Neural progenitor cell (in vitro differentiated cells): Measurements from ENCODE around the gene SMARCC1. TPM values are rescaled to one million over a fixed set of nuclear protein-coding genes. Genes with fewer than 3 reads are reported as not detected.
"Not testable (repeated sequence)": the region's sequence is repeated elsewhere in the genome, so short reads cannot be mapped to it uniquely, and the experiment has no call there.

Experiments
- DNase-seq: peaks from one replicate; pipeline ENCODE4 v3.0.0-alpha.2; 2016; ENCODE audit warnings: low spot score
- H2AFZ ChIP-seq: fragments of 200-600 bp; sonication (generic); replicated peaks from 2 replicates; pipeline ENCODE4 v1.6.1; 2016; ENCODE audit warnings: antibody characterized with exemption
- H3F3A ChIP-seq: fragments of 200-600 bp; sonication (generic); 2 replicates; pipeline ENCODE4 v1.6.1; 2016; ENCODE audit warnings: antibody characterized with exemption, low read depth
- H3K27ac ChIP-seq: fragments of 200-600 bp; sonication (generic); 2 replicates; pipeline ENCODE4 v1.5.1; 2016; ENCODE audit warnings: mild to moderate bottlenecking
- H3K27me3 ChIP-seq: fragments of 200-600 bp; sonication (generic); 2 replicates; pipeline ENCODE4 v1.6.1; 2016; ENCODE audit warnings: mild to moderate bottlenecking, moderate library complexity
- H3K36me3 ChIP-seq: fragments of 200-600 bp; sonication (generic); 2 replicates; pipeline ENCODE4 v1.5.1; 2016
- H3K4me1 ChIP-seq: fragments of 200-600 bp; sonication (generic); 2 replicates; pipeline ENCODE4 v1.6.1; 2016; ENCODE audit warnings: mixed run types
- H3K4me2 ChIP-seq: fragments of 200-600 bp; sonication (generic); 2 replicates; pipeline ENCODE4 v1.6.1; 2016
- H3K4me3 ChIP-seq: fragments of 200-600 bp; sonication (generic); 2 replicates; pipeline ENCODE4 v1.5.1; 2016
- H3K79me2 ChIP-seq: fragments of 200-600 bp; sonication (generic); 2 replicates; pipeline ENCODE4 v1.6.1; 2016; ENCODE audit warnings: low read depth
- H3K9ac ChIP-seq: fragments of 200-600 bp; sonication (generic); 2 replicates; pipeline ENCODE4 v1.6.1; 2016
- H3K9me3 ChIP-seq: fragments of 200-600 bp; sonication (generic); 2 replicates; pipeline ENCODE4 v1.5.1; 2016; ENCODE audit warnings: low read depth
- H4K20me1 ChIP-seq: fragments of 200-600 bp; sonication (generic); 2 replicates; pipeline ENCODE4 v1.6.1; 2016; ENCODE audit warnings: low read depth
- H3K27ac Mint-ChIP-seq: 3 replicates; pipeline ENCODE4 v1.8.0; 2021; ENCODE audit warnings: mixed read lengths
- H3K27me3 Mint-ChIP-seq: 2 replicates; pipeline ENCODE4 v1.8.0; 2022; ENCODE audit warnings: low read depth, mild to moderate bottlenecking, inconsistent platforms, moderate library complexity, mixed read lengths; ENCODE audit not compliant: insufficient read depth
- H3K36me3 Mint-ChIP-seq: 3 replicates; pipeline ENCODE4 v1.8.0; 2021; ENCODE audit warnings: mixed read lengths
- H3K4me1 Mint-ChIP-seq: 3 replicates; pipeline ENCODE4 v1.8.0; 2021; ENCODE audit warnings: mixed read lengths
- H3K4me3 Mint-ChIP-seq: 3 replicates; pipeline ENCODE4 v1.8.0; 2021; ENCODE audit warnings: mild to moderate bottlenecking, moderate library complexity, mixed read lengths
- H3K9me3 Mint-ChIP-seq: 3 replicates; pipeline ENCODE4 v1.8.0; 2020; ENCODE audit warnings: mixed read lengths
- EZH2 ChIP-seq: fragments of 200-600 bp; sonication (generic); IDR thresholded peaks from 2 replicates; pipeline ENCODE4 v1.6.1; 2017; ENCODE audit warnings: antibody characterized with exemption, mild to moderate bottlenecking, moderate library complexity
- EZH2phosphoT487 ChIP-seq: fragments of 200-600 bp; sonication (generic); IDR thresholded peaks from 2 replicates; pipeline ENCODE4 v1.6.1; 2017; ENCODE audit warnings: antibody characterized with exemption
- total RNA-seq: library from RNA; depleted of rRNA; stranded (reverse); fragments of >200 nt; gene quantifications from 2 replicates; pipeline ENCODE4 v1.2.3, GENCODE V29; 2015; ENCODE audit warnings: low replicate concordance
- TF ChIP-seq, protein P1 (sequence below): fragments of 200-600 bp; sonication (generic); IDR thresholded peaks from 2 replicates; pipeline ENCODE4 v1.5.1; 2017; ENCODE audit warnings: antibody characterized with exemption, mild to moderate bottlenecking

SMARCC1 gene
- total RNA-seq, 1 donor from 2014 or later: 175 TPM

DNA sequence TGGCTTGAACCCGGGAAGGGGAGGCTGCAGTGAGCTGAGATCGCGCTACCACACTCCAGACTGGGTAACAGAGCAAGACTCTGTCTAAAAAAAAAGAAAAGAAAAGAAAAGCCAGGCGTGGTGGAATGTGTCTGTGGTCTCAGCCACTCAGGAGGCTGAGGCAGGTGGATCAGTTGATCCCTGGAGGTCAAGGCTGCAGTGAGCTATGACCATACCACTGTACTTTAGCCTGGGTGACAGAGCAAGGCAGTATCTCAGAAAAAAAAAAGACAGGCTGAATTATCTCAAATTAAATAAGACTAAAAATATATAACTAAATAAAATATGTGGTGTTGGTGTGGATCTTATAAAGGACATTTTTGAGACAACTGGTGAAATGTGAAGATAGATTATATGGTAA lies 20.6 kb downstream of the SMARCC1 start:
- Mint-ChIP-seq H3K4me3 (no peak overlapping the region), H3K36me3 (peaks cover 32% of the 10 kb centered on the region), H3K9me3 (no peaks in the 10 kb centered on the region), H3K27me3 (peaks cover 5% of the 10 kb centered on the region), H3K4me1 (no peaks in the 10 kb centered on the region), H3K27ac (no peak overlapping the region)
- H3K4me2 ChIP-seq: no peak overlapping the region
- H3K27me3 ChIP-seq: no peaks in the 10 kb centered on the region
- H3K27ac ChIP-seq: no peak overlapping the region
- TF ChIP-seq EZH2phosphoT487 (no peak), EZH2 (no peak)
- TF ChIP-seq, protein P1, sequence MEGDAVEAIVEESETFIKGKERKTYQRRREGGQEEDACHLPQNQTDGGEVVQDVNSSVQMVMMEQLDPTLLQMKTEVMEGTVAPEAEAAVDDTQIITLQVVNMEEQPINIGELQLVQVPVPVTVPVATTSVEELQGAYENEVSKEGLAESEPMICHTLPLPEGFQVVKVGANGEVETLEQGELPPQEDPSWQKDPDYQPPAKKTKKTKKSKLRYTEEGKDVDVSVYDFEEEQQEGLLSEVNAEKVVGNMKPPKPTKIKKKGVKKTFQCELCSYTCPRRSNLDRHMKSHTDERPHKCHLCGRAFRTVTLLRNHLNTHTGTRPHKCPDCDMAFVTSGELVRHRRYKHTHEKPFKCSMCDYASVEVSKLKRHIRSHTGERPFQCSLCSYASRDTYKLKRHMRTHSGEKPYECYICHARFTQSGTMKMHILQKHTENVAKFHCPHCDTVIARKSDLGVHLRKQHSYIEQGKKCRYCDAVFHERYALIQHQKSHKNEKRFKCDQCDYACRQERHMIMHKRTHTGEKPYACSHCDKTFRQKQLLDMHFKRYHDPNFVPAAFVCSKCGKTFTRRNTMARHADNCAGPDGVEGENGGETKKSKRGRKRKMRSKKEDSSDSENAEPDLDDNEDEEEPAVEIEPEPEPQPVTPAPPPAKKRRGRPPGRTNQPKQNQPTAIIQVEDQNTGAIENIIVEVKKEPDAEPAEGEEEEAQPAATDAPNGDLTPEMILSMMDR: no peak
- no peak overlapping the region for H2AFZ ChIP-seq
- peaks cover 9% of the 10 kb centered on the region for H3F3A ChIP-seq
- H3K4me3 ChIP-seq: no peak overlapping the region
- H3K9me3 ChIP-seq: no peaks in the 10 kb centered on the region
- H4K20me1 ChIP-seq: peaks cover 89% of the 10 kb centered on the region
- DNase-seq: no peak
- H3K9ac ChIP-seq: no peak overlapping the region
- H3K36me3 ChIP-seq: peaks cover 5% of the 10 kb centered on the region
- H3K79me2 ChIP-seq: peaks cover 100% of the 10 kb centered on the region
- H3K4me1 ChIP-seq: no peaks in the 10 kb centered on the region

DNA sequence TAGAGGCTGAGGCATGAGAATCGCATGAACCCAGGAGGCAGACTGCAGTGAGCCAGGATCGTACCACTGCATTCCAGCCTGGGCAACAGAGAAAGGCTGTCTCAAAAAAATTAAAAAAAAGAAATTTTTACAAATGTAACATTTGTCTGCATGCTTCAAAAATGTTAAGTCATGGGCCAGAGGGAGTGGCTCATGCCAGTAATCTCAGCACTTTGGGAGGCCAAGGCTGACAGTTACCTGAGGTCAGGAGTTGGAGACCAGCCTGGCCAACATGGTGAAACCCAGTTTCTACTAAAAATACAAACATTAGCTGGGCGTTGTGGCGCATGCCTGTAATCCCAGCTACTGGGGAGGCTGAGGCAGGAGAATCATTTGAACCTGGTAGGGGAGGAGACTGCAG lies 21.5 kb downstream of the SMARCC1 start:
- not testable (repeated sequence) for H3F3A ChIP-seq, H3K4me2 ChIP-seq, H3K36me3 ChIP-seq, H2AFZ ChIP-seq, H3K27ac ChIP-seq, H3K27ac Mint-ChIP-seq, H3K27me3 Mint-ChIP-seq, DNase-seq, H3K4me1 ChIP-seq, H3K4me1 Mint-ChIP-seq, H3K27me3 ChIP-seq, H3K9me3 ChIP-seq, H3K9me3 Mint-ChIP-seq, H3K9ac ChIP-seq, H3K4me3 ChIP-seq, H3K4me3 Mint-ChIP-seq
- Histone ChIP-seq H4K20me1 (peaks cover 86% of the 10 kb centered on the region), H3K79me2 (peaks cover 100% of the 10 kb centered on the region)
- H3K36me3 Mint-ChIP-seq: peaks cover 29% of the 10 kb centered on the region

DNA sequence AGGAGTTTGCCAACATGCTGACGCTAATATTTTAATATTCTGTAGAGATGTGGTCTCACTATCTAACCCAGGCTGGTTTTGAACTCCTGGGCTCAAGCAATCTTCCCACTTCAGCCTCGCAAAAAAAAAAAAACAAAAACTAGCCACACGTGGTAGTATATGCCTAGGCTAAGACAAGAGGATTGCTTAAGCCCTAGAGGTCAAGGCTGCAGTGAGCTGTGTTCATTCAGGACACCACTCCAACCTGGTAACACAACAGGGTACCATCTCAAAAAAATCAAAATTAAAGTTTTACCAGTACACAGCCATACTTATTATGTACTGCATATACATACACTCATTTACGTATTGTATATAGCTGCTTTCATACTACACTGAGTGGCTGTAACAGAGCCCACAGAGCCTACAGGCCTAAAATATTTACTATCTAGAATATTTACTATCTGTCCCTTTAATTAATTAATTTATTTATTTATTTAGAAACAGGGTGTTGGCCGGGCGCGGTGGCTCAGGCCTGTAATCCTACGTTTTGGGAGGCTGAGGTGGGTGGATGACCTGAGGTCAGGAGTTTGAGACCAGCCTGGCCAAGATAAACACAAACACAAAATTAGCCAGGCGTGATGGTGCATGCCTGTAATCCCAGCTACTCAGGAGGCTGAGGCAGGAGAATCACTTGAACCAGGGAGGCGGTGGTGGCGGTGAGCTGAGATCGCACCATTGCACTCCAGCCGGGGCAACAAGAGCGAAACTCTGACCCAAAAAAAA lies 23.2 kb downstream of the SMARCC1 start:
- no peaks in the 10 kb centered on the region for H3K4me1 Mint-ChIP-seq
- no peaks in the 10 kb centered on the region for H3K36me3 ChIP-seq
- H3K36me3 Mint-ChIP-seq: peaks cover 23% of the 10 kb centered on the region
- no peak overlapping the region for H3K4me3 Mint-ChIP-seq
- no peaks in the 10 kb centered on the region for H3K27me3 ChIP-seq
- H2AFZ ChIP-seq: no peak overlapping the region
- no peak overlapping the region for H3K4me3 ChIP-seq
- H3K27me3 Mint-ChIP-seq: peaks cover 5% of the 10 kb centered on the region
- peaks cover 8% of the 10 kb centered on the region for H3F3A ChIP-seq
- H3K27ac Mint-ChIP-seq: no peak overlapping the region
- TF ChIP-seq EZH2phosphoT487 (no peak), EZH2 (no peak)
- TF ChIP-seq, protein P1: no peak
- H3K9ac ChIP-seq: no peak overlapping the region
- no peaks in the 10 kb centered on the region for H3K9me3 ChIP-seq
- no peak overlapping the region for H3K27ac ChIP-seq
- H4K20me1 ChIP-seq: peaks cover 85% of the 10 kb centered on the region
- no peak for DNase-seq
- H3K79me2 ChIP-seq: peaks cover 100% of the 10 kb centered on the region
- no peaks in the 10 kb centered on the region for H3K9me3 Mint-ChIP-seq
- H3K4me1 ChIP-seq: no peaks in the 10 kb centered on the region
- no peak overlapping the region for H3K4me2 ChIP-seq

DNA sequence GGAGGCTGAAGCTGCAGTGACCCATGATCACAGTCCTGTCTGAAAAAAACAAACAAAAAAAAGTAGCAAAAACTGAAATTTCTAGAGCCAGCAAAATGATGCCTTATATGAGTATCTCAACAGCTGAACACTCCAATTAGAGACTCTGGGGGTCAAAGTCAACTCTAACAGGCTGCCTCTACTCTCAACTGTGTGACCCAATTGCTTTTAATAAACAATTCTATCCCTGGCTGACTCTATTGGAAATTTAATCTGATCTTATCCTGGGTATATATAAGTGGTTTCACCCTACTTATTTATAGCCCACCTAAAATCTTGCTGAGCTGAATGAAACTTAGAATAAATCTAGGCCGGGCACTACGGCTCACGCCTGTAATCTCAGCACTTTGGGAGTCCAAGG lies 29.0 kb downstream of the SMARCC1 start:
- no peaks in the 10 kb centered on the region for H3K4me1 Mint-ChIP-seq
- Histone ChIP-seq H3K36me3 (peaks cover 3% of the 10 kb centered on the region), H3K4me3 (no peak overlapping the region), H3K79me2 (peaks cover 100% of the 10 kb centered on the region), H3F3A (peaks cover 17% of the 10 kb centered on the region), H2AFZ (no peak overlapping the region), H4K20me1 (peaks cover 93% of the 10 kb centered on the region), H3K9me3 (no peaks in the 10 kb centered on the region), H3K27me3 (no peaks in the 10 kb centered on the region), H3K27ac (no peak overlapping the region), H3K9ac (no peak overlapping the region), H3K4me1 (no peaks in the 10 kb centered on the region), H3K4me2 (no peak overlapping the region)
- no peaks in the 10 kb centered on the region for H3K9me3 Mint-ChIP-seq
- H3K27ac Mint-ChIP-seq: no peak overlapping the region
- H3K36me3 Mint-ChIP-seq: peaks cover 19% of the 10 kb centered on the region
- TF ChIP-seq, protein P1: no peak
- no peak for TF ChIP-seq EZH2
- TF ChIP-seq EZH2phosphoT487: no peak
- peaks cover 3% of the 10 kb centered on the region for H3K27me3 Mint-ChIP-seq
- DNase-seq: no peak
- no peak overlapping the region for H3K4me3 Mint-ChIP-seq

DNA sequence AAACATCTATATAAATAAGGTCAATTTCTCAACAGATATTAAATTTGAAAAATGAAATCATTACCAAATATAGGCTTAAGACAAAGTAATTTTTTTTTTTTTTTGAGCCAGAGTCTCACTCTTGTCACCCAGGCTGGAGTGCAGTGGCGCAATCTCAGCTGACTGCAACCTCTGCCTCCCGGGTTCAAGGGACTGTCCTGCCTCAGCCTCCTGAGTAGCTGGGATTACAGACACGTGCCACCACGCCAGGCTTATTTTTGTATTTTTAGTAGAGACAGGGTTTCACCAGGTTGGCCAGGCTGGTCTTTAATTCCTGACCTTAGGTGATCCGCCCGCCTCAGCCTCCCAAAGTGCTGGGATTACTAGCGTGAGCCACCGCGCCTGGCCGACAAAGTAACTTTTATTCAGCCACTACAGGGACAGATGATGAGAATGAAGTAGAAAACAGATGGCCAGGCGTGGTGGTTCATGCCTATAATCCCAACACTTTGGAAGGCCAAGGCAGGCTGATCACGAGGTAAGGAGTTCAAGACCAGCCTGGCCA lies 30.8 kb downstream of the SMARCC1 start:
- H3K36me3 ChIP-seq, H3K4me1 ChIP-seq, H3K4me1 Mint-ChIP-seq, DNase-seq, H3K4me3 Mint-ChIP-seq, H3K9ac ChIP-seq, H3K27ac Mint-ChIP-seq, H3K4me3 ChIP-seq, H3K27me3 Mint-ChIP-seq, H3K9me3 ChIP-seq, H3K4me2 ChIP-seq, H3K27me3 ChIP-seq, H3K9me3 Mint-ChIP-seq, H3K27ac ChIP-seq, H2AFZ ChIP-seq: not testable (repeated sequence)
- peaks cover 16% of the 10 kb centered on the region for H3F3A ChIP-seq
- H3K79me2 ChIP-seq: peaks cover 100% of the 10 kb centered on the region
- peaks cover 94% of the 10 kb centered on the region for H4K20me1 ChIP-seq
- peaks cover 13% of the 10 kb centered on the region for H3K36me3 Mint-ChIP-seq
